Astrocyte of the cerebellum (primary cell): ENCODE measurements around the gene PHKB.

Experiments used
- DNase-seq: peaks from one replicate; pipeline ENCODE4 v3.0.0-alpha.2; 2011; ENCODE audit warnings: low read depth
- H3K4me3 ChIP-seq: 2 replicates; pipeline ENCODE4 v1.5.1; 2011; ENCODE audit warnings: mild to moderate bottlenecking, low read depth, low read length, moderate library complexity
- in situ Hi-C: cut with HindIII; loops from 2 replicates; pipeline ENCODE4 v1.10.0; 2017; ENCODE audit warnings: low sequenced_read_pairs
- TF ChIP-seq, protein P1 (sequence below): IDR thresholded peaks from 2 replicates; pipeline ENCODE4 v1.5.1; 2012; ENCODE audit warnings: low read length, low read depth, moderate library complexity, mild to moderate bottlenecking; ENCODE audit errors: missing control alignments

The PHKB gene

DNA sequence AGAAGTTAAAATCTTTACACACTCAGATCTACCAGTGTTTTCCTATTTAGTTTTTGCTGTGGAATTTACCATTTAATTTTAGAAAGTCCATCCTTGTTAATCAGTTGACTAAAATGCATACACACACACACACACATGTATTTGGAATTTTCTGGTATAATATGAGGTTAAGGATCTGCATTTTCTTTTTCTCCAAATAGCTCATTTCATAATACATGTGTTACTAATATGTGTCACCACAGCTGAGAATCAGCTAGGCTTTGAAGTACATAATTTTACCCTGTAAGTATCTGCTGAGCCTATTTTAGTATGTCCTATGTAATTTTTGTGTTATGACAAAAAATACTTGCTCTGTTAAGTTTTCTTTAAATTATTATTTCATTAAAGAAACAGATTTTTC, 143.2 kb downstream of the PHKB start:
- H3K4me3 ChIP-seq = no peak overlapping the region
- DNase-seq = no peak
- in situ Hi-C loops = no loop called here
- TF ChIP-seq, protein P1, sequence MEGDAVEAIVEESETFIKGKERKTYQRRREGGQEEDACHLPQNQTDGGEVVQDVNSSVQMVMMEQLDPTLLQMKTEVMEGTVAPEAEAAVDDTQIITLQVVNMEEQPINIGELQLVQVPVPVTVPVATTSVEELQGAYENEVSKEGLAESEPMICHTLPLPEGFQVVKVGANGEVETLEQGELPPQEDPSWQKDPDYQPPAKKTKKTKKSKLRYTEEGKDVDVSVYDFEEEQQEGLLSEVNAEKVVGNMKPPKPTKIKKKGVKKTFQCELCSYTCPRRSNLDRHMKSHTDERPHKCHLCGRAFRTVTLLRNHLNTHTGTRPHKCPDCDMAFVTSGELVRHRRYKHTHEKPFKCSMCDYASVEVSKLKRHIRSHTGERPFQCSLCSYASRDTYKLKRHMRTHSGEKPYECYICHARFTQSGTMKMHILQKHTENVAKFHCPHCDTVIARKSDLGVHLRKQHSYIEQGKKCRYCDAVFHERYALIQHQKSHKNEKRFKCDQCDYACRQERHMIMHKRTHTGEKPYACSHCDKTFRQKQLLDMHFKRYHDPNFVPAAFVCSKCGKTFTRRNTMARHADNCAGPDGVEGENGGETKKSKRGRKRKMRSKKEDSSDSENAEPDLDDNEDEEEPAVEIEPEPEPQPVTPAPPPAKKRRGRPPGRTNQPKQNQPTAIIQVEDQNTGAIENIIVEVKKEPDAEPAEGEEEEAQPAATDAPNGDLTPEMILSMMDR = no peak

DNA sequence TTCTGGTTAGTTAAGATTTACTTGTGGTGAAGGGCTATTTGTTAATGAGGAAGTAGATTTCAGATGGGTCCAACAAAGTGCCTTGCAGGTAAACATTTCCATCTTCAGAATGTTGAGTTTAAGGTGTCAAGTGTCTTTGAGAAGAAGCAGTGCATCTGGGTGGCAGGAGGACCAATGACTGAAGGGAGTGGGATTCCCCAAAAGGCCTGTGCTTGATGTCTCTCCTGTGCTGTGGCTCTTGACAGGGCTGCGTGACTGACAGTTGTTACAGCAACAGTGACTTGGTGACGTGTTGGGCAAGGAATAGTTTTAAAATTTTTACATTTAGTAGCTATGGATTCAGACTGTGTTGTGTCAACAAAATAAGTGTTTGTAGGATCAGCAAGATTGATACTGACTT, 149.9 kb downstream of the PHKB start:
- DNase-seq = no peak
- no peak overlapping the region for H3K4me3 ChIP-seq
- TF ChIP-seq, protein P1 = no peak
- in situ Hi-C loops = no loop called here

DNA sequence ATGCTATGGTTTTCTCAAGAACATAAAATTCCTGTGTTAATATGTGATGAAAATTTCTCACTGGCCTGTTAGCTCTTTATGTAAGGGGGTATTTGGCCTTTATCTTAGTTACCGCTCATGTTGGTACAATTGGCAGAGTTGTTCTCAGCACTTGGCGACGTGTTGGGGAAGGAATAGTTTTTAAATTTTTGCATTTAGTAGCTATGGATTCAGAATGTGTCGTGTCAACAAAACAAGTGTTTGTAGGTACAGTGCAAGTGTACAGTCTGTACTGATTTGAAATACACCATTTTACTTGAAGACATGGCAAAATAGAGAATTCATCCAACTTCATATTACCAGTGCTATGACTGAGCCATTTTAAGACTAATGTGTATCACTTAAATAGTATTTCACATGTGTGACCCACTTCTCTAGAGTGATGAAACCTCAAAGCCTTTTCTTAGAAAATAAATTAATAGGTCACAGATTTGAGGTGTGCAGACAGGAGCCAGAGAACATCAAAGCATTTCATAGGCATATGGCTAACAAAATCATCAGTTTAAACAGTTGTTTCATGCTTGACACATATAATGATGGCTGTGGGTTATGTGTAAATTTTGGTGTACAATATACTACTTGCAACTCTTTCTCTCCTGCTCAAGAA, 150.8 kb downstream of the PHKB start:
- no peak for DNase-seq
- H3K4me3 ChIP-seq = no peak overlapping the region
- in situ Hi-C loops = no loop called here
- TF ChIP-seq, protein P1 = no peak

DNA sequence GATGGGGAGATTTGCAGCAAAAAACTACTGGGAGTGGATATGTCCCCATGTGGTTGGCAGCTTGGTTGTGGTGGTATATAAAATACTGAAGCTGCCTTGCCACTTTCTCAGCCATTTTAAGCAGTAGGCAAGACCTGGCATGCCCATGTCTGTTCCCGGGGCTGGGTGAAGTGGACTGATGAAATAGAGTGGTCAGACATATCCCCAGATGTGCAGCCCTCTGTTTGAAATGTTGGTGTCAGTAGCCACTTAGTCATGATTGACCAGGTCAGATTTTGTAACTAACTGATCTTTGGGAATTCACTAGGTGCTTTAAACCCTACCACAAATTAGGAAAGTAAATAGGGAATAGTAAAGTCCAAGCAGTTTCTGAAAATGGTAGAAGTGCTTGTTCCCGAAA, 151.6 kb downstream of the PHKB start:
- no peak for DNase-seq
- H3K4me3 ChIP-seq = no peak overlapping the region
- TF ChIP-seq, protein P1 = no peak
- in situ Hi-C loops = no loop called here

DNA sequence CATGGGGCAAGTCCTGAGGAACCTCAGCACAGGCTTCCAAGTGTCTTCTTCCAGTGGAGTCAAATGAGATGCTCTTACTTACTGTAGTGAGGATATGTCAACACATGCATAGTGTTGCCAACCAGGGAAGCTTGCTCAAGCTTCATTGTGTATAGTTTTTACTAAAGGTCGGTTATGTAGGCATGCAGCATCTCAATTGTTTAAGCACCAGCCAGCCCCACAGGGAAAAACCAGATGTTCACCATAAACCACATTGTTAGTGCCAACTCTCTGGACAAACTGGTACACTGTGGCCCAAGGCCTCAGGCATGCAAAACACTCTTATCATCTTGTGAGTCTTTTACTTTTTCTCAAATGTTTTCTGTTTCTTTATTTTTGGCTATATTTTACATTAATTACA, 152.1 kb downstream of the PHKB start:
- in situ Hi-C loops = no loop called here
- H3K4me3 ChIP-seq = no peak overlapping the region
- DNase-seq = no peak
- TF ChIP-seq, protein P1 = no peak

DNA sequence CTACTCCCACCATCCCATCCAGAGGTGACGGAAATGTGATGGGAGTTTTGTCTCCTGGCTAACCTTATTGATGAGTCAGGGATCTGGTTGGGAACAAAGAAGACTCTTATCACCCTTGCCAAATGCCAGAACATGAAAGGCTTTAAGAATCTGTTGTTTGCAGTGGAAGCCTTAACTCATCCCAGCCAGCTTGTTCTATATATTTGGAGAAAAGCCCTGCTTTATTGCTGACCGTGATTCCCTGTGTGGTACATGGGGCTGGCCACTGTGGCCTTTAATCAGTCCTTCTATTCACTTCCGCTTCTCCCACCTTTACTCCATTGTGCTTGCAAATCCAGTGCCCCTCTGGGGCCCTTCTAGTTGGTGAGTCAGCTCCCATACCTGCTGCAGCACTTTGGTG, 156.6 kb downstream of the PHKB start:
- TF ChIP-seq, protein P1 = no peak
- in situ Hi-C loops = no loop called here
- H3K4me3 ChIP-seq = no peak overlapping the region
- peak; percentile 3 for DNase-seq
